ENCODE data around the gene CLCN6.

The CLCN6 gene

DNA sequence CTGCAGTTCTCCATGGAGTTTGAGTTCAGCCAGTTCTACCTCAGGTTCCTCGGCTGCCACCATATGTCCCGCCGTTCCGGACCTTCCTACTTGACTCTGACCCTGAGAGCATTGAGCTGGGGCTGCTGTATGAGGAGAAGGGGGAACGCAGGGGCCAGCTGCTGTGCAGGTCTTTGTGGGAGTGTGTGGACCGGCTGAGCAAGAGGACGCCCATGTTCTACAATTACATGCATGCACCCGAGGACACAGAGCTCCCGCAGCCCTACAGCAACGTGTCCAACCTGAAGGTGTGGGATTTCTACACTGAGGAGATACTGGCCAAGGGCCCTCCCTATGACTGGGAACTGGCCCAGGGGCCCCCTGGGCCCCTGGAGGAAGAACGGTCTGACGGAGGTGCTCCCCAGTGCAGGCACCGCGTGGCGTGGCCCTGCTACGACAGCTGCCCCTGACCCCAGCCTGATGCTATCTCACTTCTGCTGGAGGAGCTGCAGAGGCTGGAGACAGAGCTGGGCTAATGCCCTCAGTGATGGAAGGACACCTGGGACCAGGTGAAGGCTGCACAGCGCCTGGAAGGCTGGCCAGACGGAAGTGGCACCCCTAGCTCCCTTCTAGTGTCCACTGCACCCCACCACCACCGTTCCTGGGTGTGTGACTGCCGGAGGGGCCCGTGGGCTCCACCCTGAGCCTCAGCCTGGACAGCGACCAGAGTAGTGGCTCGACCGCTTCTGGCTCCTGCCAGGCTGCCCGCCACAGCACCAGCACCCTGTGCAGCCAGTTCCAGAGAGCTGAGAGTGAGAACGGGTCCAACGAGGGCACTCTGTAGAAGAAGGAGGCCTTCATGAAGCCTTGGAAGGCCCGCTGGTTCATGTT, 73.6 kb downstream of the CLCN6 start:
- no peak for DNase-seq (ENCODE audit: low read depth)

DNA sequence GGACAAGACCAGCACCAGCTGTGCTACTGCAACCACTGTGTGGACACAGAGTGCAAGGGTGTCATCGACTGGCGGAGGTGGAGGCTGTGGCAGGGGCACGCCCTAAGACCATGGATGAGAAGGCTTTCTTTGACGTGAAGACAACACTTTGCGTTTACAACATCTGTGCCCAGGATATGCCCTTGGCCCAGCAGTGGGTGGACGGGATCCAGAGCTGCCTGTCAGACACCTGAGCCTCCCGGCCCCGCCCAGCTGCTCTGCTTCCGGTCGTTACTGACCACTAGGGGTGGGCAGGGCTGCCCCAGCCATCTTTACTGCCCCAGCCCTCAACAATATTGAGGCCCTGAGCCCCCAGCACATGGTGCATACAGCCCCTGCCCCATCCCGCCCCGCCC, 74.2 kb downstream of the CLCN6 start:
- no peak for DNase-seq (ENCODE audit: low read depth)

DNA sequence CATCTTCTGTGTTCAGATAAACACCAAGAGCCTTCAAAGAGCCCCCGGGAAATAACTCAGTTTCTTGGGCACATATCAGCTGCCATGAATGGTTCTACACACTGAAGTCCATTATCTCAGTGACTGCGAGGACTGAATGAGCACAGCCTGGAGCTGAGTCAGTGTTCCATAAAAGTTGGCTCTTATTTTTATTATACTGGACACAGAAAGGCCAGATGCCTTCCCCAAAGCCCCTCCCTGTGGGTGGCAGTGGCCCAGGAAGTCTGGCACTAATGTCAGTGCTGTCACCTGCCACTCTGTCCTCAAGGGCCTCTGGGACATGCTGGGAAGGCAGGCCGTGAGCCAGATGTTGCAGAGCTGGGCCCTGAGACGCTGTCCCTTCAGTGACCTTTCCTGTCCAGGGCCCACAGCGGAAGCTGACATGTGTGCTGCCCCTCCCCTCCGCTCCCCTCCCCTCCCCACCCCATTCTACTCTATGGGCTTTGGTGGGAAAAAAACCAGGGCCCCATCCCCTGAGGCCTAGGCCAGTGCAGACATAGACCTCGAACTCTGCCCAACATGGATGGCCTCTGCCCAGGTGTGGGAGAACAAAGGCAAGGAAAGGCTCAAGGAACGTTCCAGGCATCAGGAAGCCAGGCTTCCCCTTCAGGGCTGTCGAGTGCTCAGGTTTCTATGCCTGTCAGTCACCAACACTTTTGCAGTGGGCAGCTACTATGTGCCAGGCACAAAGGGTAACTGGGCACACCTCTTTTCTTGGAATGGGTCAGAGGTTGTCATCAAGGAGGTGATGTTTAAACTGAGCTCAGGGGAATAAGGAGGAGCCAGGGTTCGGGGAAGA, 75.1 kb downstream of the CLCN6 start:
- no peak for DNase-seq (ENCODE audit: low read depth)

DNA sequence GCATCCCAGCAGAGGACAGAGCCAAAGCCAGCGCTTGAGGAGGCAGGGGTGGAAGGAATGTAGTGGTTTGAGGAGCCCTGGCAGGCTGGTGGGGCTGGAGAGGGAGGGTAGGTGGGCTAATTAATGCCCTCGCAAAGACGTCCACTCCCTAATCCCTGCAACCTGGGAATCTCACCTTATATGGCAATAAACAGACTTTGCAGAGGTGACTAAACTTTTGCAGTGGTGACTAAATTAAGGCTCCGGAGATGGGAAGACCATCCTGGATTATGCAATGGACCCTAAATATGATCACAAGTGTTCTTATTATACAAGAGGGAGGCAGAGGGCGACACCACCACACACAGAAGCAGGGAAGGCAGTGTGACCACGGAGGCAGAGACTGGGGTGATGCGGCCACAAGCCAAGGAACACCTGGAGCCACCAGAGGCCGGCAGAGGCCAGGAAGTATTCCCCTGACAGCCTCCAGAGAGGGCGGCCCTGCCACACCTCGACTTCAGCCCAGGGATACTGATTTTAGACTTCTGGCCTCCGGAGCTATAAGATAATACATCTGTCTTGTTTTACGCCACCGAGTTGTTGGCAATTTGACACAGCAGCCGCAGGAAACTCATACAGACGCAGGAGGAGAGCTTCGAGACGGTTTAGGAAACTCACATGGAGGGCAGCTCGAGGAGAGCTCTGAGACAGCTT, 75.9 kb downstream of the CLCN6 start:
- no peak for DNase-seq (ENCODE audit: low read depth)

DNA sequence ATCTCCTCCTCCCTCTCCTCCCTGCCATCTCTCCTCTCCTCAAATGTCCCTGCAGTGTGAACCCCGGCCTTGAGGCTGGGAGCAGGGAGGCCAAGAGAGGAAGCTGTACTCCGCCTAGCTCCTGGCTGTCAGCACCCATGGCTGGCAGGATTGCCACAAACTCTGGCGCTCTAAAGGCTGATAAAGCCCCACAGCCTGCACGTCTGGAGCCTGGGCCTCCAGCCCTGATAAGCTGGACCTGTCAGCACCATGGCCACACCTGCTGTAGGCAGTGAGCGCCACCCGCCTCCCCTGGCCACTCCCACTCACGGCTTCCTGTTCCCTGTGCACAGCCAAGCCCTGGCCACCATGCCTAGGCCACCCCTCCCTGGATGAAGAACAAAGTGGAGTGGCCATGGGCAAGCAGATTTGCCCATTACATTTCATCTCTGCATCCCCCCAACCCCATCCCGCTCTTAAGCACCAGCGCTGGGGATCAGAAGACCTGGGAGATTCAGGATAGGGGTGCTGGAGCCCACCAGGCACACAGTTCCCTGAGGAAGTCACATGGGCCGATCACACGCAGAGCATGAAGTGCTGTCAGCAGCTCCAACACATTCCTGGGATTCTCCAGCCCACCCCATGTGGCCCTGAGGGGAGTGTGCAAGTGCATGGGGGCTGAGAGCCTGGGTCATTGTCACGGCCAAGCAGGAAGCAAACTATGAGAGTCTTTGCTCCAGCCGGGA, 77.0 kb downstream of the CLCN6 start:
- no peak for DNase-seq (ENCODE audit: low read depth)

DNA sequence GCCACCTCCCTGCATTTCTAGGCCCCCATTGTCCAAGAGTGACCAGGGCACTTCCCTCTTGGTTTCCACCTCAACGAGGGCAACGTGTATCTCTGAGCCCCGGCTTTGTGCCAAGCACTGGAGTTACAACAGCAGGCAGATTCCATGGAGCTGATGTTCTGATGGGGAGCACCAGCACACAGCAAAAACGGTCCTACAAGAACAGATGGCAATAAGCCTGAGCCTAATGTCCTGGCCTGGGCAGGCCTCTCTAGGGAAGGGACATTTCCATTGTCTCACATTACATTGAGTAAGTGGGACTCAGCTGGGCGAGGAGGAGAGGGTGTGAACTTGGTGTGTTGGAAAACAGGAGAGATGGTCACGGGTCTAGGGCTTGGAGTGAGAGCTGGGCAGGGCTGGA, 79.9 kb downstream of the CLCN6 start:
- DNase-seq (ENCODE audit: low read depth): no peak

DNA sequence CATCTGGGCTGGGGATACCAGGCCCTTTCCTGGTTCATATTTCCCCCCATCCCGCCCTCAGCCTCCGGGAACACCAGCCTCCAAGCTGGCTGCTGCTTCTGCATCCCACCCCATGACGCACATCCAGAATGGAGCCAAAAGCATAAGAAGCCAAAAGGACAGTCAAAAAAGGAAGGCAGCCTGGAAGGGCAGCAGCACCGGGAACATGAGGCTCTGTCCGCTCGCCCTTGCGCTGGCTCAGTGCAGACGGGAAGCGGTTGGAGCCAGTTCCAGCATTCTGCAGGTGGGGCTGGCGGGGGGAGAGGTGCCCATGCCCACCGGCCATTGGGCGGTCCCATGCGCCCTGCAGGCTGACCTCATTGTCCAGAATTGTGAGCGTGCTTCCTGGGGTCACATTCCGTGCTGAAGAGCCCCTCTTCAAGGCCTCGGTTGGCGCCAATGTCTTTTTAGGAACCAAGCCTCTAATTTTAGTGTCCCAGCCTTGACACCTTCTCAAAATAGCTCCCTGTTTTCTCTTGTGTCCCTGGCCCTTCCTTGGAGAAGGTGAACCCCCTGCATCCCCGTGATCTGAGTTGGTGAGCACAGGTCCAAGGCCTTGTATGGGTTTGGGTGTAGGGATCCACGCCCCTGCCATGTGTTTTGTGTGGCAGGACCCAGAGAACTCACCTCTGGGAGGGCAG, 81.1 kb downstream of the CLCN6 start:
- DNase-seq (ENCODE audit: low read depth): no peak

DNA sequence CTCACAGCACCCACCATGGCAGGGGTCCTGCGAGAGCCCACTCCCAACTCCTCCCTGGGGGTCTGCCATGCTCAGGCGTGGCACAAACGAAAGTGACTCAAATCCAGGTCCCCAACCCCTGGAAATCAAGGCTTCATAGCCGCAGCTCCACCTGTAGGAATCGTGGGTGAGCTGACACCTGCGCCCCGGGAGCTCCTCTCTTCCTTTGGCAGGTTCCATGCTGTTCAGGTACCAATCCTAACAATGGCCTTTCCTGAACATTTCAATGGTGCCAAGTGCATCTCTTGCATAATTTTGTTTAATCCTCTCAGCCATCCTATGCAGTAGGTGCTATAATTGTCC, 81.6 kb downstream of the CLCN6 start:
- no peak for DNase-seq (ENCODE audit: low read depth)

DNA sequence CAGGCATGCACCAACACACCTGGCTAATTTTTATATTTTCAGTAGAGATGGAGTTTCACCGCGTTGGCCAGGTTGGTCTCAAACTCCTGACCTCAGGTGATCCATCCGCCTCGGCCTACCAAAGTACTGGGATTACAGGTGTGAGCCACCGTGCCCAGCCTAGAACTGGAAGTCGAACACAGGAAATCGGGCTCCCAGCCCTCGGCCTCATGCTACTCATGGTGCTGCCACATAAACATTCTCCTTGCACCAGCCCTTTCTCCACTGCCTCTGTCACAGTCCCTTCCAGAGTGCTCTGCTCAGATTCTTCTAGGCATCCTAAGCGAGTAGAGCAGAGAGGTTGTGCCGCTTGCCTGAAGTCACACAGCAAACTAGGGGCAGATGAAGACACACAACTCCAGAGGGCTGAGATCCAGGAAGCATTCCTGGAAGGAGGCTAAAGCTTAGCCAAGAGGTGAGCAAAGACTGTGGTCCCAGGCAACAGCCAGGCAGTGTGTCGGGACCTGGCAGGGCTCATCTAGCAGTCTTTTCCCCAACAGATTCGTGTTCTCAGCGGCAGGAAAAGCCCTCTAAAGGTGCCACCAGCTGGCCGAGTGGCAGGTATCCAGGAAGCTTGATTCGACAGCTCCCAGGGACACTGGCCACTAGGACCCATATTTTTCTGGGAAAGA, 82.3 kb downstream of the CLCN6 start:
- DNase-seq (ENCODE audit: low read depth): no peak

DNA sequence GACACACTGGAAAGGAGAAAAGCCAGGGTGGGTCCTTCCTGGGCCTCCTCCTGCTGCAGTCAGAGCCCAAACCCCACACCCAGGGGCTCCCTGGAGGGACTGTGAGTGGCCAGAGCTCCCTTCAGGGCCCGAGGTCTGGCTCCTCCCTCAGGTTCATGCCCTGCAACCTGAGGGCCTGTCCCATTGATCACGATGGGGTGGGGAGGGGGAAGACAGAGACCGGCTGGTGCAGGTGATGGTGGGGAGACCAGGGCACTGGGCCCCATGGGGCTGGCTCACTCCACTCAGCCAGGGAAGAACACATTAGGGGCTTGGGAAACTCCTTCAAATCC, 82.9 kb downstream of the CLCN6 start:
- no peak for DNase-seq (ENCODE audit: low read depth)

DNA sequence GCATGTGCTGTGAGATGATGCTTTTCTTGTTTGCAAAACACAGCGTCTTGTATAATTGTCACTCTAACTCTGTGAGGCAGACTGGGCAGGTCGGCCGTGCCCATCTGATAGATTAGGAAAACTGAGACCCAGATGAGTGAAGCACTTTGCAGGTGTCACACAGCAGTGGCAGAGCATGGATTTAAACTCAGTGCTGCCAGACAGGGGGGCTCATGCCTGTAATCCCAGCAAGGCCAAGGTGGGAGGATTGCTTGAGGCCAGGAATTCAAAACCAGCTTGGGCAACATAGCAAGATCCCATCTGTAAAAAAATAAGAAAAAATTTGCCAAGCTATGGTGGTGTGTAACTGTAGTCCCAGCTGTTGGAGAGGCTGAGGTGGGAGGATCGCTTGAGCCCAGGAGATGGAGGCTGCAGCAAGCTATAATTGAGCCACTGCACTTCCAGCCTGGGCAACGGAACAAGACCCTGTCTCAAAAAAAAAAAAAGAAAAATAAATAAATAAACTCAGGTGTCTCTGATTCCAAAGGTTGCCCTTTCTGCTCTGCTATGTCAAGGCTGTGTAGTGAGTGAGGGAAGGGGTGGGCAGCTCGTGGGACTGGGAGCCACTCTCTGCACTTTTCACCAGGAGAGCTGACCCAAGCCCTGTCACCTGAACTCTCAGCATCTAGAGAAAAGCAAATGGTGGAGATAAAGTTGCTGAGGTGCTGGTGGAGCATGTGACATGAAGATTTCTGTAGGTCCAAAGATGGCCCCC, 85.6 kb downstream of the CLCN6 start:
- DNase-seq (ENCODE audit: low read depth): no peak
